A673 (cell line): ENCODE measurements around the gene RABGAP1L.

Source experiments
- CTCF ChIP-seq: fragments of 300-800, 200-600 bp; sonication (generic); conservative IDR thresholded peaks from 2 replicates; pipeline ENCODE4 v1.5.1; 2017; ENCODE audit warnings: low read depth, mild to moderate bottlenecking, antibody characterized with exemption, low read length, moderate library complexity, mixed read lengths
- EZH2 ChIP-seq: fragments of 200-600 bp; sonication (generic); IDR thresholded peaks from 2 replicates; pipeline ENCODE4 v1.6.1; 2017; ENCODE audit warnings: borderline replicate concordance, low read depth, mild to moderate bottlenecking, mixed read lengths, antibody characterized with exemption, low read length; ENCODE audit not compliant: poor library complexity, severe bottlenecking

GRCh38 chr1:174534789-174535188 lies 375.5 kb downstream of the RABGAP1L start:
- TF ChIP-seq CTCF: no peak
- no peak for TF ChIP-seq EZH2
